HG03103 (cell line): ENCODE measurements around the gene NIPAL3.
"Not testable (repeated sequence)": the region's sequence is repeated elsewhere in the genome, so short reads cannot be mapped to it uniquely, and the experiment has no call there.

ENCODE experiments used
- ATAC-seq: cut with Tn5 transposase; IDR thresholded peaks from one replicate; pipeline ENCODE4 v1.9.1; 2021; ENCODE audit warnings: low read depth; ENCODE audit not compliant: unreplicated experiment

The NIPAL3 gene

GRCh38 chr1:24486331-24487065 is 70.9 kb downstream of the NIPAL3 start:
- no peak for ATAC-seq

GRCh38 chr1:24487455-24487854 is 71.9 kb downstream of the NIPAL3 start:
- ATAC-seq, result no peak

- ATAC-seq, result not testable (repeated sequence)
These were observed 72.6 kb downstream of the NIPAL3 start for GRCh38 chr1:24488159-24488558.

- no peak for ATAC-seq
These were observed 74.1 kb downstream of the NIPAL3 start for GRCh38 chr1:24489674-24490073.

DNA sequence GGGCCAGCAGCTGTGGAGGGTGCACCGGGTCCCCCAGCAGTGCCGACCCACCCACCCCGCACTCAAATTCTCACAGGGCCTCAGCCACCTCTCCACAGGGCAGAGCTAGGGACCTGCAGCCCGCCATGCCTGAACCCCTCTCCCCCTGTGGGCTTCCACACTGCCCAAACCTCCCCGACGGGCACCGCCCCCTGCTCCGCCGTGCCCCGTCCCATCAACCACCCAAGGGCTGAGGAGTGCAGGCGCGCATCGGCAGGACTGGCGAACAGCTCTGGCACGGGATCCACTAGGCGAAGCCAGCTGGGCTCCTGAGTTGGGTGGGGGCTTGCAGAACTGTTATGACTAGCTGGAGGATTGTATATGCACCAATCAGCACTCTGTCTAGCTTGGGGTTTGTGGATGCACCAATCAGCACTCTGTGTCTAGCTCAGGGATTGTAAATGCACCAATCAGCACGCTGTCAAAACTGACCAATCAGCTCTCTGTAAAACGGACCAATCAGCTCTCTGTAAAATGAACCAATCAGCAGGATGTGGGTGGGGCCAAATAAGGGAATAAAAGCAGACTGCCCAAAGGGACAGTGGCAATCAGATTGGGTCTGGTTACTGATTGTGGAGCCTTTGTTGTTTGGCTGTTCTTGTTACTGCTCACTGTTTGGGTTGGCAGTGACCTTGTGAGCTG is 74.6 kb downstream of the NIPAL3 start:
- no peak for ATAC-seq

DNA sequence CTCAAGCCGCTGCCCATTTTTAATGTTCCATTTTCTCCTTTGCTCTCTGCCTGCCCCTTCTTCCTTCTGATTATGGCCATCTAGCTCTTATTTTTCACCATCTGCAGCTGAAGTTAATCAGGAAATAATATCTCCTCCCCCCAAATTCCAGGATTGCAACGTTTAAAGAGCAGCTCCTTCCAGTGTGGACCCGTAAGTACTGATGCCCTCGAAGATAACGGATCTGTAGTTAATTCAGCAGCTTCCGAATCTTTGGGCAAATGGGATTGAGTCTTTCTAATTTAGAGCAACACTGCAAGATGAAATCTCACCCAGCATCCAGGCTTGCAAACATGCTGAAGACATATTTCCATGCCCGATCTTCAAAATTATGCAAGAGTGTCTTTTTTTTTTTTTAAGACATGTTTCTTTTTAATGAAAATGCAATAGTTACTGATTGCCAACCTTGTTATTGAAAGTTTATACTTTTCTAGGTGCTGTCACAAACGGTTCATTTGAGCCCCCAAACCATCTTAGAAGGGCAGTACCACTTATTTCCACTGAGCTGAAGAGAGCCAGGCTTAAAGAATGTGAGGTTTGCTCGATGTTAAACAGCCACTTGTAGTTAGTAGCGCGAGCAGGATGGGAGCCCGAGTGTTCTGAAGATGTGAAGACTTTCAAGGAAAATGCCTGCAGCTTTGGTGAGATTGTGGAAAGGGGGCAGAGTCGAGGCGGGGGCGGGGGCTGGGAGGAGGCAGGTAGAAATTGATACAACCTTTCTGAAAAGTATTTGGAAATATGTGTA is 76.2 kb downstream of the NIPAL3 start:
- ATAC-seq, result no peak

- not testable (repeated sequence) for ATAC-seq
These were observed 77.3 kb downstream of the NIPAL3 start for GRCh38 chr1:24492935-24493334.

GRCh38 chr1:24493785-24494184 is 78.2 kb downstream of the NIPAL3 start:
- ATAC-seq, result no peak

GRCh38 chr1:24498589-24498988 is 83.0 kb downstream of the NIPAL3 start:
- no peak for ATAC-seq

DNA sequence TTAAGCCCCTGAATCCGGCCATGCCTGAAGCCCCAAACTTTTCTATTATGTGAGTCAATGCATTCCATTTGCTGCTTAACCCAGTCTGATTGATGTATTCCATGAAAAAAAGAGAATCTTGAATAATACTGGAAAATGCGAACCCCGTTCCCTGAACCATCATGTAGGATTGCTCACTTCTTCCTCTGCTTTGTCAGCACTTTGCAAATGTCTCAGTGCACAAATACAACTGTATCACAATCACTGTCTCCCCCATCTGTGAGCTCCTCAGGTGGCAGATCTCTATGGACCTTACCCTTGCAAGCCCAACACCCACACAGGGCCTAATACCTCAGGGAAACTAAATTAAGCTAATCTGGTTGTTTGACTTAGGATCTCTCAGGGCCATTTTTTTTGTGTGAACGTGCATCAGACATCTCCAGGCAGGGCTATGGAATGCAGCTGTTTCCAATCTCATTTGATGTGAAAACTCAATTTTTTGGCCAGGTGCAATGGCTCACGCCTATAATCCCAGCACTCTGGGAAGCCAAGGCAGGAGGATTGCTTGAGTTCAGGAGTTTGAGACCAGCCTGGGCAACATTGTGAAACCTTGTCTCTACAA is 84.9 kb downstream of the NIPAL3 start:
- no peak for ATAC-seq

GRCh38 chr1:24501371-24502064 is 85.9 kb downstream of the NIPAL3 start:
- no peak for ATAC-seq

- no peak for ATAC-seq
These were observed 86.6 kb downstream of the NIPAL3 start for GRCh38 chr1:24502065-24502708.

- ATAC-seq, result peak; percentile 81
These were observed 87.1 kb downstream of the NIPAL3 start, which contains the start of gene RCAN3 for GRCh38 chr1:24502709-24503058. Gene RCAN3, plus strand, starts transcription at chr1:24502836. Its CDS starts 11,537 bp downstream, at chr1:24514373.

DNA sequence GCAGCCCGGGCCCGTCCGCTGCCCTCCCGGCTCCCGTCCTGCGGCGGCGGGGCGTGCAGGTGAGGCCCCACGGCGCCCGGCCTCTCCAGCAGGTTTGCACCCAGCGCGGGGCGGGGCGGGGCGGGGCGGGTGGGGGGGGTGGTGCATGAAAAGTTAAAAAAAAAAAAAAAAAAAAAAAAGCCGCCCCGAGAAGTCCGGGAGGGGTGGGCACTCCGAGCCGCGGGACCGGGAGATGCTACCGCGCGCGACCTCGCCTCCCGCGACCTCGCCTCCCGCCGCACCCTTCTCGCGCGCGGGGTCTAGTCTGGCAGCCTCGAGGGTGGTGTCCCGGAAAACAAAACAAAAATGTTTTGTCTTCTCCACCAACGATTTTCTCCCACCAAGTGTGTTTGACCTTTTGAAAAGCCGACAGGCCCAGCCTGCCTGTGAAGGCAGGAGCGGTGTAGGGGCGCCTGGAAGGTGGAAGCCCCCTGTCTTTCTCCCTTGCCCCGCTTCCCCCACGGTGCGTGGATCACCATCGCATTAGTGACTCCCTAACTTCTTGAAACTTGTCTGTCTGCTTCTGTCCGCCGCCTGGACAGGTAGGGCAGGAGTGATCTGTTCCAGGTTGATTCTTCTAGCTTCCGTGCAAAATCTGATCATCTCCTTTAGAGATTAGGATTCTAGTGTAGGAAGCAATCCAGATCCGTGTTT is 87.6 kb downstream of the NIPAL3 start:
- ATAC-seq, result no peak

GRCh38 chr1:24503870-24504523 is 88.4 kb downstream of the NIPAL3 start:
- no peak for ATAC-seq

DNA sequence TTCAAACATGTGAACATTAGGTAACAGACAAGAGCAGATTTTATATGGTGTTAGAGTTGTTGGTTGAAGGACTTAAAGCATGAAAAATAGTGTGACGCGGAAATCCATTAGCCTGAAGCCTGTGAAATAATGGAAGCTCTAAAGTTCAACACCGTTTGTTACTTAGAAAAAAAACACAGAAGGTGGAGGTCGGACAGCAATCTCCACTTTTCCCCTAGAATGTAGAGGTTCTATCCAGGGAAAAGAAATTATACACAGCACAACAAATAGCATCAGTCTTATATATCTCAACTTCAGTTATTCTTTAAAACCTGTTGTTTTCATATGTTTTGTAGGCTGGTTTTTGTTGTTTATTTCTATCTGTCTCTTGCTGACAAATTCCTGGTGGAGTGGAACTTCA is 89.0 kb downstream of the NIPAL3 start:
- ATAC-seq, result no peak

- ATAC-seq, result no peak
These were observed 90.2 kb downstream of the NIPAL3 start for GRCh38 chr1:24505816-24506215.

- no peak for ATAC-seq
These were observed 91.2 kb downstream of the NIPAL3 start for GRCh38 chr1:24506691-24507381.
